HL-60 (cell line): ENCODE data around the gene TBATA.

ENCODE experiments used
- DNase-seq, 2 experiments: peaks; one replicate each; pipeline ENCODE4 v3.0.0-alpha.2; 2010 to 2020; ENCODE audit warnings: low read depth in 1 of 2, low spot score in 1 of 2
- H3K27ac ChIP-seq: fragments of 250-450 bp; sonication (Bioruptor Pico); replicated peaks from 2 replicates; pipeline ENCODE4 v1.5.1; 2020; ENCODE audit warnings: mild to moderate bottlenecking, moderate library complexity
- H3K27me3 ChIP-seq: fragments of 250-450 bp; sonication (Bioruptor Pico); 2 replicates; pipeline ENCODE4 v1.5.1; 2021; ENCODE audit warnings: mild to moderate bottlenecking, moderate library complexity; ENCODE audit not compliant: insufficient read depth, poor library complexity, severe bottlenecking
- H3K4me3 ChIP-seq: replicated peaks from 2 replicates; pipeline ENCODE4 v1.5.1; 2011; ENCODE audit warnings: mild to moderate bottlenecking, control low read depth, low read length; ENCODE audit not compliant: insufficient read depth
- GABPA ChIP-seq: IDR thresholded peaks from 2 replicates; pipeline ENCODE4 v1.6.1; 2012; ENCODE audit warnings: low read depth
- POLR2AphosphoS5 ChIP-seq: IDR thresholded peaks from 2 replicates; pipeline ENCODE4 v1.6.1; 2012; ENCODE audit warnings: low read depth
- SPI1 ChIP-seq: IDR thresholded peaks from 2 replicates; pipeline ENCODE4 v1.6.1; 2012; ENCODE audit warnings: low read depth, mild to moderate bottlenecking, borderline replicate concordance
- TF ChIP-seq, protein P1 (sequence below): IDR thresholded peaks from 2 replicates; pipeline ENCODE4 v1.6.1; 2012; ENCODE audit warnings: low read depth; ENCODE audit not compliant: insufficient replicate concordance
- TF ChIP-seq, protein P2 (sequence below): IDR thresholded peaks from one replicate; pipeline ENCODE4 v1.5.1; 2011; ENCODE audit warnings: low read length, control low read depth, inconsistent platforms; ENCODE audit not compliant: insufficient read depth

The TBATA gene

DNA sequence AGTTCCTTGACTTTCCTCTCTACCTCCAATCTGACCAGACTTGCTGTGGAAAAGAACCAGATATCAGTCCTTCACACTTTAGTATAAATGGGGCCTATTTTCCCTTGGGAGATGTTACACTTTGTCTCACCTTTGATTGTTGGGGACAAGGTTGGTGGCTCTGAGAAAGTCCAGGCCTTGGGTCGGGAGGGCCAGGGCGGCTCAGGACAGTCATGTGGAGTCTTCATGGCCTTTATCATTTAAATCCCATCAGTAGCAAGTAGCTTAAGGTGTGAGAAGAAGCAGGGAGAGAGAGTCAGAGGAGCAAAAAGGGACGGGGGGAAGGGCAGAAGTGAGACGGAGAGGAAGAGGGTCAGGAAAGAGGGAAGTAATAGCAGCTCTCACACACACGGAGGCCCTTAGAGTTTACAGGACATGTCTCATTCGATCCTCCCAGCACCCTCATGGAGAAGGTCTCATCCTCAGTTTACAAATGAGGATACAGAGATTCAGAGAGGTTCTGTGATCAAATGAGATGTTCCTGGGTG is 40.5 kb downstream of the TBATA start:
- DNase-seq = peak in 1 of 2 experiments; percentile 48

DNA sequence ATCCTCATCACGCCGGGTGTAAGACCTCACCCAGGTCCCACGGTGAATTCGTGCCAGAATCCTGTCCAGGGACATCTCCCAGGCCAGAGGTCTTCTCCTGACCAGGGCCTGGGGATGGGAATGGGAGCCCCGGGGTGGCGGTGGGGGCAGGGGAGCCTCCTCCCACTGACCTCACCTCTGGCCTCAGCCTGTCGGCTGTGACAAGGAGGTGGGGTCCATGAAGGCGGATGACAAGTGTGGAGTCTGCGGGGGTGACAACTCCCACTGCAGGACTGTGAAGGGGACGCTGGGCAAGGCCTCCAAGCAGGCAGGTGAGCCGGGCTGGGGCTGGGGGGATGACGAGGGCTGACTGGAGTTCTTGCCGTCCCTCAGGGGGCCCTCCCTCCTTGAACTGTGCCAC is 41.3 kb downstream of the TBATA start:
- no peak for DNase-seq
- H3K27me3 ChIP-seq = no peaks in the 10 kb centered on the region
- H3K4me3 ChIP-seq = no peak overlapping the region
- no peak overlapping the region for H3K27ac ChIP-seq
- TF ChIP-seq SPI1 (no peak), POLR2AphosphoS5 (no peak), GABPA (no peak)
- TF ChIP-seq, protein P1, sequence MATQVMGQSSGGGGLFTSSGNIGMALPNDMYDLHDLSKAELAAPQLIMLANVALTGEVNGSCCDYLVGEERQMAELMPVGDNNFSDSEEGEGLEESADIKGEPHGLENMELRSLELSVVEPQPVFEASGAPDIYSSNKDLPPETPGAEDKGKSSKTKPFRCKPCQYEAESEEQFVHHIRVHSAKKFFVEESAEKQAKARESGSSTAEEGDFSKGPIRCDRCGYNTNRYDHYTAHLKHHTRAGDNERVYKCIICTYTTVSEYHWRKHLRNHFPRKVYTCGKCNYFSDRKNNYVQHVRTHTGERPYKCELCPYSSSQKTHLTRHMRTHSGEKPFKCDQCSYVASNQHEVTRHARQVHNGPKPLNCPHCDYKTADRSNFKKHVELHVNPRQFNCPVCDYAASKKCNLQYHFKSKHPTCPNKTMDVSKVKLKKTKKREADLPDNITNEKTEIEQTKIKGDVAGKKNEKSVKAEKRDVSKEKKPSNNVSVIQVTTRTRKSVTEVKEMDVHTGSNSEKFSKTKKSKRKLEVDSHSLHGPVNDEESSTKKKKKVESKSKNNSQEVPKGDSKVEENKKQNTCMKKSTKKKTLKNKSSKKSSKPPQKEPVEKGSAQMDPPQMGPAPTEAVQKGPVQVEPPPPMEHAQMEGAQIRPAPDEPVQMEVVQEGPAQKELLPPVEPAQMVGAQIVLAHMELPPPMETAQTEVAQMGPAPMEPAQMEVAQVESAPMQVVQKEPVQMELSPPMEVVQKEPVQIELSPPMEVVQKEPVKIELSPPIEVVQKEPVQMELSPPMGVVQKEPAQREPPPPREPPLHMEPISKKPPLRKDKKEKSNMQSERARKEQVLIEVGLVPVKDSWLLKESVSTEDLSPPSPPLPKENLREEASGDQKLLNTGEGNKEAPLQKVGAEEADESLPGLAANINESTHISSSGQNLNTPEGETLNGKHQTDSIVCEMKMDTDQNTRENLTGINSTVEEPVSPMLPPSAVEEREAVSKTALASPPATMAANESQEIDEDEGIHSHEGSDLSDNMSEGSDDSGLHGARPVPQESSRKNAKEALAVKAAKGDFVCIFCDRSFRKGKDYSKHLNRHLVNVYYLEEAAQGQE = no peak
- TF ChIP-seq, protein P2, sequence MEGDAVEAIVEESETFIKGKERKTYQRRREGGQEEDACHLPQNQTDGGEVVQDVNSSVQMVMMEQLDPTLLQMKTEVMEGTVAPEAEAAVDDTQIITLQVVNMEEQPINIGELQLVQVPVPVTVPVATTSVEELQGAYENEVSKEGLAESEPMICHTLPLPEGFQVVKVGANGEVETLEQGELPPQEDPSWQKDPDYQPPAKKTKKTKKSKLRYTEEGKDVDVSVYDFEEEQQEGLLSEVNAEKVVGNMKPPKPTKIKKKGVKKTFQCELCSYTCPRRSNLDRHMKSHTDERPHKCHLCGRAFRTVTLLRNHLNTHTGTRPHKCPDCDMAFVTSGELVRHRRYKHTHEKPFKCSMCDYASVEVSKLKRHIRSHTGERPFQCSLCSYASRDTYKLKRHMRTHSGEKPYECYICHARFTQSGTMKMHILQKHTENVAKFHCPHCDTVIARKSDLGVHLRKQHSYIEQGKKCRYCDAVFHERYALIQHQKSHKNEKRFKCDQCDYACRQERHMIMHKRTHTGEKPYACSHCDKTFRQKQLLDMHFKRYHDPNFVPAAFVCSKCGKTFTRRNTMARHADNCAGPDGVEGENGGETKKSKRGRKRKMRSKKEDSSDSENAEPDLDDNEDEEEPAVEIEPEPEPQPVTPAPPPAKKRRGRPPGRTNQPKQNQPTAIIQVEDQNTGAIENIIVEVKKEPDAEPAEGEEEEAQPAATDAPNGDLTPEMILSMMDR = no peak

More for the DNA sequence above, 40.5 kb downstream of the TBATA start:
- H3K27ac ChIP-seq = no peak overlapping the region
- TF ChIP-seq SPI1 (peak; percentile 48; the same call in 1 of the 2 replicates), GABPA (no peak), POLR2AphosphoS5 (no peak)
- TF ChIP-seq, protein P1 = no peak
- TF ChIP-seq, protein P2 = no peak
- no peak overlapping the region for H3K4me3 ChIP-seq
- H3K27me3 ChIP-seq = no peaks in the 10 kb centered on the region

DNA sequence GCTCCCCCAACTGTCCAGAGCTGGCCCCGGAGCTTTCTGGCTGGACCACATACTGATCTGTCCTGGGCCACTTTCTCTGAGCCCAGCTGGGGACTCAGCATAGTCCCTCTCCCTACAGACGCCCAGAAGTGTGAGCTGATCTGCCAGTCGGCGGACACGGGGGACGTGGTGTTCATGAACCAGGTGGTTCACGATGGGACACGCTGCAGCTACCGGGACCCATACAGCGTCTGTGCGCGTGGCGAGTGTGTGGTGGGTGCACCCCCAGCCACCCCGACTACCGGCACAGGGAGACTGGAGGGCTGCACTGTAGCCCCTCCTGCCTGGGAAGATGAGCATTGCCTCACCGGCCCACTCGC is 41.8 kb downstream of the TBATA start:
- TF ChIP-seq, protein P1 = no peak
- TF ChIP-seq POLR2AphosphoS5 (no peak), GABPA (no peak), SPI1 (no peak)
- TF ChIP-seq, protein P2 = no peak
- DNase-seq = no peak
- no peak overlapping the region for H3K4me3 ChIP-seq
- no peaks in the 10 kb centered on the region for H3K27me3 ChIP-seq
- no peak overlapping the region for H3K27ac ChIP-seq
